BE2C (cell line): ENCODE results near the gene ENTPD6.

Experiments used
- DNase-seq: peaks from one replicate; pipeline ENCODE4 v3.0.0-alpha.2; 2020
- H3K27me3 ChIP-seq: fragments of 250-450 bp; sonication (Bioruptor Pico); 2 replicates; pipeline ENCODE4 v1.5.1; 2020; ENCODE audit warnings: mild to moderate bottlenecking
- H3K36me3 ChIP-seq: fragments of 250-450 bp; sonication (Bioruptor Pico); 2 replicates; pipeline ENCODE4 v1.5.1; 2020; ENCODE audit warnings: mild to moderate bottlenecking
- H3K4me1 ChIP-seq: fragments of 250-450 bp; sonication (Bioruptor Pico); 2 replicates; pipeline ENCODE4 v1.5.1; 2020
- H3K4me3 ChIP-seq: 2 replicates; pipeline ENCODE4 v1.5.1; 2011; ENCODE audit warnings: low read depth, low read length
- H3K9me3 ChIP-seq: fragments of 250-450 bp; sonication (Bioruptor Pico); 2 replicates; pipeline ENCODE4 v1.5.1; 2020
- CTCF ChIP-seq: IDR thresholded peaks from 2 replicates; pipeline ENCODE4 v1.5.1; 2012; ENCODE audit warnings: mild to moderate bottlenecking, low read depth, low read length

The ENTPD6 gene

DNA sequence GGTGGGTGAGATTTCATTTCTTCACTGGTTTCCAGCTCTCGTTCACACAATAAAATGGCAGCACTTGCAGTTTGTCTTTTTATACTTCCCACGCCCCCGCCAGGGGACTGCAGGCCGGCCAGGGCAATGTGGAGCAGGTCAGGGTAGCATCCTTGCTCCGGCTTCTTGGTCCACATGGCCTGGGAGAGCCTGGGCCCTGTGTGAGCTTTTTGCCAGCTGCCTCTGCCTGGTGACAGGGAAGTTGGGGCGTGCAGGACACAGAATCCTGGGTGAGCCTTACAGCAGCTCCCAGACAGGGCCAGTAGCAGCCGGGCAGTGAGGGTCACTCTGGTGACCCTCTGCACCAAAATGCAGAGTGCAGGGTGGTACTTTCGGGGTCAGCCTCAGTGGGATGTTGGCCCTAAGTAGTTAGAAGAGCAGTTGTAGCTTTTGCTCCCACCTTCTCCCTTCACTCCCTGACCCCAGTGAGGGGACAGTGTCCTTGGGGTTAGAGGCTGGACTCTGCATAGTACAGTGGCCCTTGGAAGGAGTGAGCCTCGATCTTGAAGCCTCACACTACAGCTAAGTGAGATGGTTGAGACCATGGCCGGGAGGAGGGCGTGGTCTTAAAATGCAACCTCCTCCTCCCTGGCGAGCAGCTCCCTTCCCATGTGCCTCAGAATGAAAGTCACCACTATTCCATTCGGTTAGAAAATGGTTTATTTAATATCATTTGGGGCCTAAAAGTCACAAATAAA lies 76.1 kb downstream of the ENTPD6 start:
- no peaks in the 10 kb centered on the region for H3K27me3 ChIP-seq
- no peak overlapping the region for H3K4me3 ChIP-seq
- TF ChIP-seq CTCF = no peak
- H3K9me3 ChIP-seq = no peaks in the 10 kb centered on the region
- DNase-seq = peak; percentile 2
- H3K36me3 ChIP-seq = peaks cover 45% of the 10 kb centered on the region
- H3K4me1 ChIP-seq = peaks cover 5% of the 10 kb centered on the region; the same call in 1 of the 2 replicates

- TF ChIP-seq CTCF = no peak
- Histone ChIP-seq H3K27me3 (no peaks in the 10 kb centered on the region), H3K36me3 (peaks cover 49% of the 10 kb centered on the region), H3K4me3 (no peak overlapping the region), H3K4me1 (peaks cover 5% of the 10 kb centered on the region; the same call in 1 of the 2 replicates), H3K9me3 (no peaks in the 10 kb centered on the region)
- DNase-seq = peak; percentile 2
Observed at GRCh38 chr20:25272223-25273000, 76.9 kb downstream of the ENTPD6 start.

DNA sequence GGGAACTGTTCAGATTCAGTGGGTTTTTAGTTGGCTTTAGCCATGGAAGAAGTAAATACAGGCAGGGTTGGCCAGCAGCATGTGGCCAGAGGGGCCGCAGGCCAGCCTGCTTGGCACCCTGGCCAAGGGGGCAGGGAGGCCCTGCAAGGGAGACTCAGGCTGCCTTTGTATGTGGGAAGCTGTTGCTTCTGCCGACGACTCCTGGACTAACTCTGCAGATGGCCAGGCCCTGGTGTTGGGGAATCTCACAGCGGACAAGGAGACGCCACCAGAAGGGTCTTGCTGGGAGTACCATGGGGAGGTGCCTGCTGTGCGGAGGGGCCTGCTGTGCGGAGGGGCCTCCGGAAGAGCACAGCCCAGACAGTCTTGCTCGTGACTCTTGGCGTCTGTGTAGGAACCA lies 77.5 kb downstream of the ENTPD6 start:
- H3K4me1 ChIP-seq = peaks cover 5% of the 10 kb centered on the region; the same call in 1 of the 2 replicates
- H3K4me3 ChIP-seq = no peak overlapping the region
- peaks cover 55% of the 10 kb centered on the region for H3K36me3 ChIP-seq
- TF ChIP-seq CTCF = no peak
- no peaks in the 10 kb centered on the region for H3K9me3 ChIP-seq
- DNase-seq = peak; percentile 4
- H3K27me3 ChIP-seq = no peaks in the 10 kb centered on the region

DNA sequence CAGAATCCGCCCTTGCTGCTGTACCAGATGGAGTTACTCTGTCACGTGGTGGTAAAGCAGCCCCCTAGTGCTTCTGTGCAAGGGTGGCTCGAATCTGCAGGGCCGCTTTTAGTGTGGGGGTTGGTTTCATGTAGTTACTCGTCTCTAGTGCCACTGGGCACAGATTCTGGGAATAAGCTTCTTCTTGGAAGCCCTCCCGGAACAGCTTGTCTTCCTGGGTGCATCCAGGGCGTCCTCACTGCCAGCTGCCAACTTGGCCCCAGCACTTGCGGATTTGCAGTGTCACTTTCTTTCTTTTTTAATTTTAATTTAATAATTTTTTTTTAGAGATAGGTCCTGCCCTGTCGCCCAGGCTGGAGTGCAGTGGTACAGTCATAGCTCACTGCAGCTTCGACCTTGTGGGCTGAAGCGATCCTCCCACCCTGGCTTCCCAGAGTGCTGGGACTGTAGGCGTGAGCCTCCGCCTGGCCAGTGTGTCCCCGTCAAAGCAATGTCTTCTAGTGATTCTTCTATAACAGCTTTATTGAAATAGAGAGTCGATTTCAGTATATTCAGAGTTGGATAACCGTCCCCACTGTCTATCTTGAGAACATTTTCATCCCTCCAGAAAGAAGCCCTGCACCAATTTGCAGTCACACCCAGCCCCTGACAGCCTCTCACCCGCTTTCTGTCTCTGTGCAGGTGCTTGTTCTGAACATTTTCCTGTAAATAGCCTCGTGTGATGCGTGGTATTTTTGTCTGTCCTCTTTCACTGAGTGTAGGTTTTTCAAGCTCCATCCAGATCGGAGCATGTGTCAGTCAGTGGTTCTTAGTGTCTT lies 78.2 kb downstream of the ENTPD6 start:
- H3K9me3 ChIP-seq = no peaks in the 10 kb centered on the region
- H3K4me1 ChIP-seq = peaks cover 5% of the 10 kb centered on the region; the same call in 1 of the 2 replicates
- no peak for TF ChIP-seq CTCF
- peaks cover 62% of the 10 kb centered on the region for H3K36me3 ChIP-seq
- no peak overlapping the region for H3K4me3 ChIP-seq
- peak; percentile 3 for DNase-seq
- no peaks in the 10 kb centered on the region for H3K27me3 ChIP-seq

DNA sequence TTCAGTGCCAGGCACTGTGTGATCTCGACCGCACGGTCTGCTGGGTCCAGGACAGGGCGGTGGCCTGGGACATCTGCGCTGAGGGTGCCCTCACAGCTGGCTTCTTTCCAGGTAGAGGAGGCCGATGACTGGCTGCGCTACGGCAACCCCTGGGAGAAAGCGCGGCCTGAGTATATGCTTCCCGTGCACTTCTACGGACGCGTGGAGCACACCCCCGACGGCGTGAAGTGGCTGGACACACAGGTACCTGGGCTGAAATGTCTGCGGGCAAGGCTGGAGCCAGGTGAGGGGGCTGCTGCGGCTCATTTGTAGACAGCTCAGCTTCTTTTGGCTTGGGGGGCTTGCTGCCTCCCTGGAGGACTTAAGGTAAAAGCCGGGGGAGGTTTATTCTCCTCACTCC lies 79.0 kb downstream of the ENTPD6 start:
- DNase-seq = peak; percentile 18
- peaks cover 67% of the 10 kb centered on the region for H3K36me3 ChIP-seq

More for the DNA sequence above, 79.0 kb downstream of the ENTPD6 start:
- no peak for TF ChIP-seq CTCF
- H3K27me3 ChIP-seq = no peaks in the 10 kb centered on the region
- peaks cover 5% of the 10 kb centered on the region; the same call in 1 of the 2 replicates for H3K4me1 ChIP-seq
- no peak overlapping the region for H3K4me3 ChIP-seq
- H3K9me3 ChIP-seq = no peaks in the 10 kb centered on the region
